ENCODE results near the gene PHPT1. TPM values are rescaled to one million over a fixed set of nuclear protein-coding genes. Genes with fewer than 3 reads are reported as not detected.
A peak's percentile ranks its signal among the peaks of the same experiment; 100 is the strongest.

Gene PHPT1
- total and polyA plus RNA-seq, 2 experiments from 2014 or later: 86.2 to 437 TPM

GRCh38 chr9:136853596-136854112 lies 4.4 kb downstream of the PHPT1 start:
- ATAC-seq: no peak
- H3K9me2 ChIP-seq (ENCODE audit: insufficient read depth): no peaks in the 10 kb centered on the region
- Mint-ChIP-seq H3K4me1 (no peaks in the 10 kb centered on the region; the same call in 2 of the 3 replicates), H3K27ac (no peak overlapping the region), H3K4me3 (no peak overlapping the region), H3K36me3 (ENCODE audit: low read depth) (peaks cover 2% of the 10 kb centered on the region; the same call in 2 of the 3 replicates), H3K27me3 (ENCODE audit: insufficient read depth, low read depth, poor library complexity) (peaks cover 7% of the 10 kb centered on the region), H3K9me3 (no peaks in the 10 kb centered on the region)
- H3K4me3 ChIP-seq: no peak overlapping the region
- H3K27ac ChIP-seq (ENCODE audit: low read depth): no peak overlapping the region
- no peak for DNase-seq (ENCODE audit: low spot score)
- TF ChIP-seq, protein P1, sequence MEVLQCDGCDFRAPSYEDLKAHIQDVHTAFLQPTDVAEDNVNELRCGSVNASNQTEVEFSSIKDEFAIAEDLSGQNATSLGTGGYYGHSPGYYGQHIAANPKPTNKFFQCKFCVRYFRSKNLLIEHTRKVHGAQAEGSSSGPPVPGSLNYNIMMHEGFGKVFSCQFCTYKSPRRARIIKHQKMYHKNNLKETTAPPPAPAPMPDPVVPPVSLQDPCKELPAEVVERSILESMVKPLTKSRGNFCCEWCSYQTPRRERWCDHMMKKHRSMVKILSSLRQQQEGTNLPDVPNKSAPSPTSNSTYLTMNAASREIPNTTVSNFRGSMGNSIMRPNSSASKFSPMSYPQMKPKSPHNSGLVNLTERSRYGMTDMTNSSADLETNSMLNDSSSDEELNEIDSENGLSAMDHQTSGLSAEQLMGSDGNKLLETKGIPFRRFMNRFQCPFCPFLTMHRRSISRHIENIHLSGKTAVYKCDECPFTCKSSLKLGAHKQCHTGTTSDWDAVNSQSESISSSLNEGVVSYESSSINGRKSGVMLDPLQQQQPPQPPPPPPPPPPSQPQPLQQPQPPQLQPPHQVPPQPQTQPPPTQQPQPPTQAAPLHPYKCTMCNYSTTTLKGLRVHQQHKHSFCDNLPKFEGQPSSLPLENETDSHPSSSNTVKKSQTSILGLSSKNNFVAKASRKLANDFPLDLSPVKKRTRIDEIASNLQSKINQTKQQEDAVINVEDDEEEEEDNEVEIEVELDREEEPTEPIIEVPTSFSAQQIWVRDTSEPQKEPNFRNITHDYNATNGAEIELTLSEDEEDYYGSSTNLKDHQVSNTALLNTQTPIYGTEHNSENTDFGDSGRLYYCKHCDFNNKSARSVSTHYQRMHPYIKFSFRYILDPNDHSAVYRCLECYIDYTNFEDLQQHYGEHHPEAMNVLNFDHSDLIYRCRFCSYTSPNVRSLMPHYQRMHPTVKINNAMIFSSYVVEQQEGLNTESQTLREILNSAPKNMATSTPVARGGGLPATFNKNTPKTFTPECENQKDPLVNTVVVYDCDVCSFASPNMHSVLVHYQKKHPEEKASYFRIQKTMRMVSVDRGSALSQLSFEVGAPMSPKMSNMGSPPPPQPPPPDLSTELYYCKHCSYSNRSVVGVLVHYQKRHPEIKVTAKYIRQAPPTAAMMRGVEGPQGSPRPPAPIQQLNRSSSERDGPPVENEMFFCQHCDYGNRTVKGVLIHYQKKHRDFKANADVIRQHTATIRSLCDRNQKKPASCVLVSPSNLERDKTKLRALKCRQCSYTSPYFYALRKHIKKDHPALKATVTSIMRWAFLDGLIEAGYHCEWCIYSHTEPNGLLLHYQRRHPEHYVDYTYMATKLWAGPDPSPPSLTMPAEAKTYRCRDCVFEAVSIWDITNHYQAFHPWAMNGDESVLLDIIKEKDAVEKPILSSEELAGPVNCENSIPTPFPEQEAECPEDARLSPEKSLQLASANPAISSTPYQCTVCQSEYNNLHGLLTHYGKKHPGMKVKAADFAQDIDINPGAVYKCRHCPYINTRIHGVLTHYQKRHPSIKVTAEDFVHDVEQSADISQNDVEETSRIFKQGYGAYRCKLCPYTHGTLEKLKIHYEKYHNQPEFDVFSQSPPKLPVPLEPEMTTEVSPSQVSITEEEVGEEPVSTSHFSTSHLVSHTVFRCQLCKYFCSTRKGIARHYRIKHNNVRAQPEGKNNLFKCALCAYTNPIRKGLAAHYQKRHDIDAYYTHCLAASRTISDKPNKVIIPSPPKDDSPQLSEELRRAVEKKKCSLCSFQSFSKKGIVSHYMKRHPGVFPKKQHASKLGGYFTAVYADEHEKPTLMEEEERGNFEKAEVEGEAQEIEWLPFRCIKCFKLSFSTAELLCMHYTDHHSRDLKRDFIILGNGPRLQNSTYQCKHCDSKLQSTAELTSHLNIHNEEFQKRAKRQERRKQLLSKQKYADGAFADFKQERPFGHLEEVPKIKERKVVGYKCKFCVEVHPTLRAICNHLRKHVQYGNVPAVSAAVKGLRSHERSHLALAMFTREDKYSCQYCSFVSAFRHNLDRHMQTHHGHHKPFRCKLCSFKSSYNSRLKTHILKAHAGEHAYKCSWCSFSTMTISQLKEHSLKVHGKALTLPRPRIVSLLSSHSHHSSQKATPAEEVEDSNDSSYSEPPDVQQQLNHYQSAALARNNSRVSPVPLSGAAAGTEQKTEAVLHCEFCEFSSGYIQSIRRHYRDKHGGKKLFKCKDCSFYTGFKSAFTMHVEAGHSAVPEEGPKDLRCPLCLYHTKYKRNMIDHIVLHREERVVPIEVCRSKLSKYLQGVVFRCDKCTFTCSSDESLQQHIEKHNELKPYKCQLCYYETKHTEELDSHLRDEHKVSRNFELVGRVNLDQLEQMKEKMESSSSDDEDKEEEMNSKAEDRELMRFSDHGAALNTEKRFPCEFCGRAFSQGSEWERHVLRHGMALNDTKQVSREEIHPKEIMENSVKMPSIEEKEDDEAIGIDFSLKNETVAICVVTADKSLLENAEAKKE (CRISPR knock-in tag; IDR thresholded peaks at IDR 0.05): no peak
- peak in 1 of 2 experiments; percentile 18; a peak in 1 of 4 replicates for TF ChIP-seq CTCF (conservative IDR thresholded peaks at IDR 0.05; ENCODE audit: low read depth in 2 of 2)
- TF ChIP-seq EZH2 (IDR thresholded peaks at IDR 0.05; ENCODE audit: low read depth, unreplicated experiment): no peak
- TF ChIP-seq ZNF114 (CRISPR knock-in tag; IDR thresholded peaks at IDR 0.05): no peak
- 0 out of 2 replicates have a peak, but pooled peaks cover 3% of the 10 kb centered on the region for H4K20me1 ChIP-seq (replicated peaks; ENCODE audit: insufficient read depth)
- H3K36me3 ChIP-seq (ENCODE audit: insufficient read depth): no peaks in the 10 kb centered on the region; the same call in 1 of the 2 replicates
- H3F3A ChIP-seq (replicated peaks; ENCODE audit: low read depth): no peaks in the 10 kb centered on the region
- H3K79me2 ChIP-seq (replicated peaks; ENCODE audit: insufficient read depth): no peaks in the 10 kb centered on the region
- no peak overlapping the region for H3K4me2 ChIP-seq
- H3K27me3 ChIP-seq (ENCODE audit: insufficient read depth): no peaks in the 10 kb centered on the region
- H3K4me1 ChIP-seq (ENCODE audit: insufficient read depth): no peaks in the 10 kb centered on the region; the same call in 1 of the 2 replicates
- no peak overlapping the region for H2AFZ ChIP-seq

Measured in GM23338 (cell line).